Gastrocnemius medialis (tissue), 4 donors: Measurements from ENCODE around the gene LAMB3. TPM values are rescaled to one million over a fixed set of nuclear protein-coding genes. Genes with fewer than 3 reads are reported as not detected.

Experiments
- ATAC-seq, 2 donors: fragments of 150-250 bp; one replicate each; pipeline ENCODE4 v1.9.1; 2016
- DNase-seq, 2 donors: peaks; one replicate each; pipeline ENCODE4 v3.0.0-alpha.2; 2019
- H3K27ac ChIP-seq, 4 donors: fragments of 200-600 bp; sonication (generic); 1 replicate in 1 of 4; 2 replicates in 3 of 4; pipeline ENCODE4 v1.5.1; 2016 to 2018; ENCODE audit warnings: mild to moderate bottlenecking in 2 of 4, moderate library complexity in 1 of 4
- H3K27me3 ChIP-seq, 3 donors: fragments of 200-600 bp; sonication (generic) in 2 of 3; 1 replicate in 1 of 3; 2 replicates in 2 of 3; pipeline versions ENCODE4 v1.5.1 to v1.6.0; 2016 to 2019; ENCODE audit warnings: mild to moderate bottlenecking in 1 of 3, moderate library complexity in 1 of 3
- H3K36me3 ChIP-seq, 2 donors: fragments of 200-600 bp; sonication (generic) in 1 of 2; one replicate each; pipeline ENCODE4 v1.5.1; 2017 to 2018
- H3K4me1 ChIP-seq, 2 donors: fragments of 200-600 bp; sonication (generic) in 1 of 2; one replicate each; pipeline ENCODE4 v1.5.1; 2016 to 2017; ENCODE audit warnings: mild to moderate bottlenecking in 2 of 2
- H3K4me3 ChIP-seq, 4 donors: fragments of 200-600 bp; sonication (generic) in 3 of 4; 1 replicate in 1 of 4; 2 replicates in 3 of 4; pipeline ENCODE4 v1.5.1; 2016 to 2019; ENCODE audit warnings: mild to moderate bottlenecking in 2 of 4
- H3K9me3 ChIP-seq, 3 donors: fragments of 200-600 bp; sonication (generic) in 2 of 3; 1 replicate in 1 of 3; 2 replicates in 2 of 3; pipeline ENCODE4 v1.5.1; 2016 to 2019
- CTCF ChIP-seq, 5 experiments: fragments of 450-650 bp in 3 of 5; fragments of 200-600 bp in 2 of 5; sonication (generic) in 2 of 5; IDR thresholded peaks in 4 of 5; conservative IDR thresholded peaks in 1 of 5; 1 replicate in 4 of 5; 2 replicates in 1 of 5; pipeline ENCODE4 v1.5.1; 2016 to 2019; ENCODE audit warnings: antibody characterized with exemption in 5 of 5, mild to moderate bottlenecking in 3 of 5, moderate library complexity in 3 of 5
- POLR2A ChIP-seq, 2 donors: fragments of 450-650 bp; IDR thresholded peaks; one replicate each; pipeline ENCODE4 v1.6.1; 2017; ENCODE audit warnings: antibody characterized with exemption in 2 of 2, mild to moderate bottlenecking in 2 of 2, moderate library complexity in 2 of 2
- in situ Hi-C, 4 donors: fragments of 200-750 bp; cut with MboI; loops; one replicate each; pipeline versions ENCODE4 v1.15.0 to v1.8.0; 2017; ENCODE audit warnings: low sequenced_read_pairs in 4 of 4
- intact Hi-C: fragments of 100-400 bp; cut with DNase I; formaldehyde crosslinking; loops from one replicate; pipeline ENCODE4 v1.15.1; 2023; ENCODE audit warnings: low total_unique reads
- total RNA-seq, 4 donors: library from RNA; depleted of rRNA; stranded (reverse); fragments of >200 nt; gene quantifications; one replicate each; pipeline versions ENCODE4 v1.1.0 to v1.2.3, GENCODE V29; 2016

LAMB3 gene
- total RNA-seq, 4 donors from 2014 or later = 0.61 to 1.9 (median 0.72) TPM

- H3K9me3 ChIP-seq = no peaks in the 10 kb centered on the region
- in situ Hi-C loops = loop anchor here in 3 of 4 donors (5.0 kb wide), 1 partner anchor 115 kb away; no protein-coding TSS in a partner anchor
- no peak for ATAC-seq
Observed at GRCh38 chr1:209692296-209692695, 40.1 kb upstream of the LAMB3 start.

GRCh38 chr1:209691237-209691636 is 39.0 kb upstream of the LAMB3 start:
- no peaks in the 10 kb centered on the region for H3K27me3 ChIP-seq
- no peak overlapping the region for H3K27ac ChIP-seq
- in situ Hi-C loops (loop anchor here in 3 of 4 donors (5.0 kb wide), 1 partner anchor 114 kb away; no protein-coding TSS in a partner anchor), intact Hi-C loops (loop anchor here (5.0 kb wide), 1 partner anchor 44 kb away; no protein-coding TSS in a partner anchor)
- no peaks in the 10 kb centered on the region for H3K36me3 ChIP-seq
- DNase-seq = no peak
- H3K4me3 ChIP-seq = no peak overlapping the region
- TF ChIP-seq CTCF (IDR thresholded peaks at IDR 0.05 in 4 of 5, conservative IDR thresholded peaks at IDR 0.05 in 1 of 5) = no peak
- no peak for TF ChIP-seq POLR2A (IDR thresholded peaks at IDR 0.05)
- no peaks in the 10 kb centered on the region for H3K9me3 ChIP-seq
- H3K4me1 ChIP-seq = peaks cover 0 to 11% of the 10 kb centered on the region in 2 donors
- ATAC-seq = no peak

More at GRCh38 chr1:209692296-209692695, 40.1 kb upstream of the LAMB3 start:
- no peak overlapping the region for H3K4me3 ChIP-seq
- H3K36me3 ChIP-seq = no peaks in the 10 kb centered on the region
- H3K27me3 ChIP-seq = no peaks in the 10 kb centered on the region
- peaks cover 0 to 11% of the 10 kb centered on the region in 2 donors for H3K4me1 ChIP-seq
- DNase-seq = no peak
- intact Hi-C loops = loop anchor here (1.0 to 5.0 kb wide), 2 partner anchors 45 to 90 kb away; no protein-coding TSS in a partner anchor
- no peak overlapping the region for H3K27ac ChIP-seq
- no peak for TF ChIP-seq CTCF (IDR thresholded peaks at IDR 0.05 in 4 of 5, conservative IDR thresholded peaks at IDR 0.05 in 1 of 5)
- TF ChIP-seq POLR2A (IDR thresholded peaks at IDR 0.05) = no peak

- Histone ChIP-seq H3K4me3 (no peak overlapping the region), H3K27me3 (no peaks in the 10 kb centered on the region), H3K4me1 (peaks cover 0 to 11% of the 10 kb centered on the region in 2 donors), H3K36me3 (no peaks in the 10 kb centered on the region), H3K9me3 (no peaks in the 10 kb centered on the region), H3K27ac (no peak overlapping the region)
- in situ Hi-C loops = loop anchor here in 2 of 4 donors (10.0 kb wide), 1 partner anchor 55 kb away; no protein-coding TSS in a partner anchor
- DNase-seq (no peak), ATAC-seq (no peak)
- no peak for TF ChIP-seq CTCF (IDR thresholded peaks at IDR 0.05 in 4 of 5, conservative IDR thresholded peaks at IDR 0.05 in 1 of 5)
- no peak for TF ChIP-seq POLR2A (IDR thresholded peaks at IDR 0.05)
- intact Hi-C loops = no loop called here
Observed at GRCh38 chr1:209689477-209689876, 37.3 kb upstream of the LAMB3 start.

- H3K27ac ChIP-seq = no peak overlapping the region
- DNase-seq = no peak
- in situ Hi-C loops (loop anchor here in 2 of 4 donors (10.0 kb wide), 1 partner anchor 54 kb away; no protein-coding TSS in a partner anchor), intact Hi-C loops (no loop called here)
- H3K4me3 ChIP-seq = no peak overlapping the region
- H3K9me3 ChIP-seq = no peaks in the 10 kb centered on the region
- peaks cover 0 to 11% of the 10 kb centered on the region in 2 donors for H3K4me1 ChIP-seq
- no peaks in the 10 kb centered on the region for H3K36me3 ChIP-seq
- no peaks in the 10 kb centered on the region for H3K27me3 ChIP-seq
- ATAC-seq = no peak
- no peak for TF ChIP-seq POLR2A (IDR thresholded peaks at IDR 0.05)
- no peak for TF ChIP-seq CTCF (IDR thresholded peaks at IDR 0.05 in 4 of 5, conservative IDR thresholded peaks at IDR 0.05 in 1 of 5)
Observed at GRCh38 chr1:209688746-209689234, 36.6 kb upstream of the LAMB3 start.
